Measurements from ENCODE around the gene CXCR4.
"Not testable (repeated sequence)": the region's sequence is repeated elsewhere in the genome, so short reads cannot be mapped to it uniquely, and the experiment has no call there.

CXCR4 gene

GRCh38 chr2:136114382-136114781, 3.6 kb downstream of the CXCR4 start:
- FAIRE-seq = no peak

DNA sequence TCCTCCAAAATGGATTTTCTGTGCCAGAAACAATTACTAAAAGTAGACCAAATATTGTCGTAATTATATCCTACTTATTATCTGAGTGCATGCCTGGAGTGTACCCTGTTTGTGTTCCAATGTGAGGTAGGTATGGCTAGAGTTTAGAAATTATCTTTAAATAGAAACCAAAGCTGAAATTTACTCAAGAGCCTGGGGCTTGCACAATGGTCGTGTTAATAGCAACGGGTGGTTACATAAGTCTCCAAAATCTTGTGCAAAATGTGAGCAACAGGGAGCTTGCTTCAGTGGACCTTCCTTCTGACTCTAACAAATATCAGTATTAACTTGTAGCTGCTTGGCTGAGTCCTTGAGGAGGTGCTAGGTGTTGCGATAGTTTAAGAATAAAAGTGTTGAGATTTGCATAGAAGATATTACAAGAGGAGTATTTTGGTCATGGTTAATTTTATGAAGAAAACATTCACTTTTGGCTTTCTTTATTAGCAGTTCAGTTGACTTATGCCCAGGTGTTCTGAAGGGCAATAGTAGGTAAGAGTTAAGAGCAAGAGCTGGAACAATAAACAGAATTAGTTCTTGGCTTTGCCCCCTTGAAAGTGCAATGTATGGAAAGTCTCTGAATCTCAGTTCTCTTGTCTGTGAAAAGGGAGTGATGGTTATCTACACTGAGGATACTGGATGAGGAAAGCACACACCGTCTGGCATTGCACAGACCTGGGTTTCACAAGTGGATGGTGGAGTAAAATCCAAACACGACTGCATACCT, 4.6 kb downstream of the CXCR4 start:
- FAIRE-seq = no peak
- no peak for TF ChIP-seq POLR2A (IDR thresholded peaks at IDR 0.05; ENCODE audit: low read depth, low read length)
- DNase-seq (ENCODE audit: insufficient read length, low spot score) = no peak

More at GRCh38 chr2:136114382-136114781, 3.6 kb downstream of the CXCR4 start:
- no peak for TF ChIP-seq POLR2A (IDR thresholded peaks at IDR 0.05; ENCODE audit: low read depth, low read length)
- no peak for DNase-seq (ENCODE audit: insufficient read length, low spot score)

GRCh38 chr2:136112317-136113208, 5.4 kb downstream of the CXCR4 start:
- no peak for TF ChIP-seq POLR2A (IDR thresholded peaks at IDR 0.05; ENCODE audit: low read depth, low read length)
- FAIRE-seq (no peak), DNase-seq (ENCODE audit: insufficient read length, low spot score) (no peak)

DNA sequence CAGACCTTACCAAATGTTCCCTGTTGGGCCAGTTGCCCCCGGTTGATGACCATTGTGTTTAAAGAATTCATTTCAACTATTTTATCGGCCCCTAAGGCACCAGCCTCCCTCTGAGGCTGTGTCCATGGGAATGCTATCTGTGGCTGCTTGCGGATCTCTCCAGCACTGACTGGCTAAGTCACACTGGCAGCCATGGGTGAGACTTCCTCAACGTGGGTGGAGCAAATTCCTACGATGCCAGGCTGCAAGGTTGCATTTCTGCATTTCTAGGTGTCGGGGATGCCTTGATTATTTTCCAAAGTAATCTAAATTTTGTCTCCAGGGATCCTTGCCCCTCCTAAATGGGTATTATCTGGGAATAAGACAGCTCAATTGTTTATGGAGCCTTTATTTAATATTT, 6.2 kb downstream of the CXCR4 start:
- DNase-seq (ENCODE audit: insufficient read length, low spot score) = no peak
- TF ChIP-seq POLR2A (IDR thresholded peaks at IDR 0.05; ENCODE audit: low read depth, low read length) = no peak
- no peak for FAIRE-seq

GRCh38 chr2:136110526-136110925, 7.4 kb downstream of the CXCR4 start:
- TF ChIP-seq POLR2A (IDR thresholded peaks at IDR 0.05; ENCODE audit: low read depth, low read length) = no peak
- DNase-seq (ENCODE audit: insufficient read length, low spot score) (no peak), FAIRE-seq (no peak)

- no peak for TF ChIP-seq POLR2A (IDR thresholded peaks at IDR 0.05; ENCODE audit: low read depth, low read length)
- no peak for DNase-seq (ENCODE audit: insufficient read length, low spot score)
- no peak for FAIRE-seq
These were observed 9.5 kb downstream of the CXCR4 start for GRCh38 chr2:136108463-136108862.

GRCh38 chr2:136107051-136108033, 10.6 kb downstream of the CXCR4 start:
- no peak for TF ChIP-seq POLR2A (IDR thresholded peaks at IDR 0.05; ENCODE audit: low read depth, low read length)
- DNase-seq (ENCODE audit: insufficient read length, low spot score) (no peak), FAIRE-seq (no peak)

- FAIRE-seq = no peak
- TF ChIP-seq POLR2A (IDR thresholded peaks at IDR 0.05; ENCODE audit: low read depth, low read length) = no peak
- no peak for DNase-seq (ENCODE audit: insufficient read length, low spot score)
These were observed 11.4 kb downstream of the CXCR4 start for GRCh38 chr2:136106505-136106904.

DNA sequence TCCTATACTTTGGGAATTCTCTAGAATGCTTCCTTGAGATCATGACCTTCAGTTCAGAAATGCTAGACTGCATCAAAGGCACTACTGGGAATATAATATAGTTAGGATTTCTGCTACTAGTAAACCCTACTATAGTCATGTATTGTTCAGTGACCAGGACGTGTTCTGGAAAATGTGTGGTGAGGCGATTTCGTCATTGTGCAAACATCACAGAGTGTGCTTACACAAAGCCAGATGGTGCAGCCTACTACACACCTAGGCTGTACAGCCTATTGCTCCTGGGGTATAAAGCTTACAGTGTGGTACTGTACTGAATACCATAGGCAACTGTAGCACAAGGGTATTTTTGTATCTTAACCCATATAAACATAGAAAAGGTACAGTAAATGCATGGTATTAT, 13.0 kb downstream of the CXCR4 start:
- no peak for FAIRE-seq
- no peak for DNase-seq (ENCODE audit: insufficient read length, low spot score)
- no peak for TF ChIP-seq POLR2A (IDR thresholded peaks at IDR 0.05; ENCODE audit: low read depth, low read length)

- no peak for TF ChIP-seq POLR2A (IDR thresholded peaks at IDR 0.05; ENCODE audit: low read depth, low read length)
- FAIRE-seq = no peak
- DNase-seq (ENCODE audit: insufficient read length, low spot score) = no peak
These were observed 16.9 kb downstream of the CXCR4 start for GRCh38 chr2:136101042-136101441.

GRCh38 chr2:136098441-136098840, 19.5 kb downstream of the CXCR4 start:
- FAIRE-seq = no peak
- TF ChIP-seq POLR2A (IDR thresholded peaks at IDR 0.05; ENCODE audit: low read depth, low read length) = no peak
- no peak for DNase-seq (ENCODE audit: insufficient read length, low spot score)

GRCh38 chr2:136093583-136093982, 24.4 kb downstream of the CXCR4 start:
- TF ChIP-seq POLR2A (IDR thresholded peaks at IDR 0.05; ENCODE audit: low read depth, low read length) = no peak
- no peak for DNase-seq (ENCODE audit: insufficient read length, low spot score)
- FAIRE-seq = no peak

DNA sequence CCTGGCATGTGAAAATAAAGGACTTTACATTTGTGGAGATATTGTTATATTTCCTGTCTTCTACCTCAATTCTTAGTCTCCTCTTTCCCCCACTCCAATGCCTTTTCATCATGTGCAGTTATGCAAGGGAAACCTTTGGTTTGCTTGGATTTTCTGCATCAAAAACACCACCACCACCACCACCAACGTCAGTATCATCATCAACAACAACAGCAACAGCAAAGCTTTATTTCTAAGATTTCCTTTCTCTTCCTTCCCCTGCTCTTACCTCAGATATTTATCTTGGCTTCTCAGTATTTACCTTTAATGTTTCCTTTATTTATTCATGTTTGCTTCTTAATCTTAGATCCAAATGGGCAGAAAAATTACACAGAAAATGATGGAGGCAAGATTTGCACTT, 26.1 kb downstream of the CXCR4 start:
- no peak for TF ChIP-seq POLR2A (IDR thresholded peaks at IDR 0.05; ENCODE audit: low read depth, low read length)
- no peak for DNase-seq (ENCODE audit: insufficient read length, low spot score)
- no peak for FAIRE-seq

GRCh38 chr2:136087901-136088460, 30.0 kb downstream of the CXCR4 start:
- not testable (repeated sequence) for FAIRE-seq; DNase-seq (ENCODE audit: insufficient read length, low spot score)

Measured in H54 (cell line).